SK-N-SH (cell line): ENCODE results near the gene SIM2. TPM values are rescaled to one million over a fixed set of nuclear protein-coding genes. Genes with fewer than 3 reads are reported as not detected.

Experiments used
- CTCF ChIA-PET: fragments of 300-600, 350-600 bp; formaldehyde crosslinking; extraction: SDS; loops from one replicate; lab custom pipeline; 2021; lab: Yijun Ruan, JAX
- POLR2A ChIA-PET: fragments of 350-600 bp; sonication (Branson Sonifier 250); formaldehyde crosslinking; extraction: SDS; loops from one replicate; lab custom pipeline; 2020; ENCODE audit warnings: antibody characterized with exemption, inconsistent platforms; lab: Yijun Ruan, JAX
- DNase-seq: peaks from one replicate; pipeline ENCODE4 v3.0.0; 2012
- H2AFZ ChIP-seq: fragments of 200-600 bp; sonication (generic); 2 replicates; pipeline ENCODE4 v1.8.1; 2016; ENCODE audit warnings: antibody characterized with exemption, mild to moderate bottlenecking, low read depth
- H3F3A ChIP-seq: fragments of 200-600 bp; sonication (generic); replicated peaks from 2 replicates; pipeline ENCODE3; 2016; ENCODE audit warnings: antibody characterized with exemption, mild to moderate bottlenecking; ENCODE audit not compliant: insufficient read depth
- H3K27ac ChIP-seq, 2 experiments: fragments of 200-500 bp in 1 of 2; fragments of 200-600 bp in 1 of 2; sonication (Bioruptor generic) in 1 of 2; sonication (generic), shearing (Covaris generic) in 1 of 2; 2 replicates each; pipeline versions ENCODE4 v1.5.1 to v1.6.1; 2014 to 2016; ENCODE audit warnings: low read depth in 2 of 2, inconsistent platforms in 1 of 2, low read length in 1 of 2, mild to moderate bottlenecking in 1 of 2, mixed read lengths in 1 of 2
- H3K27me3 ChIP-seq: fragments of 200-600 bp; sonication (generic), shearing (Covaris generic); 2 replicates; pipeline ENCODE4 v1.6.1; 2016; ENCODE audit warnings: mixed run types; ENCODE audit not compliant: insufficient read depth
- H3K36me3 ChIP-seq, 2 experiments: fragments of 200-500 bp in 1 of 2; fragments of 200-600 bp in 1 of 2; sonication (Bioruptor generic) in 1 of 2; sonication (generic) in 1 of 2; replicated peaks in 1 of 2; 2 replicates each; pipeline versions ENCODE3 to v1.5.1; 2014 to 2016; ENCODE audit warnings: low read length in 1 of 2, mild to moderate bottlenecking in 1 of 2; ENCODE audit not compliant: insufficient read depth in 2 of 2, control insufficient read depth in 1 of 2
- H3K4me1 ChIP-seq, 2 experiments: fragments of 200-500 bp in 1 of 2; fragments of 200-600 bp in 1 of 2; sonication (Bioruptor generic) in 1 of 2; sonication (generic), shearing (Covaris generic) in 1 of 2; 2 replicates each; pipeline versions ENCODE4 v1.5.1 to v1.6.1; 2014 to 2016; ENCODE audit warnings: low read depth in 1 of 2, low read length in 1 of 2, mixed run types in 1 of 2; ENCODE audit not compliant: insufficient read depth in 2 of 2, control insufficient read depth in 1 of 2
- H3K4me2 ChIP-seq: fragments of 200-600 bp; sonication (generic), shearing (Covaris generic); 2 replicates; pipeline ENCODE4 v1.6.1; 2017; ENCODE audit warnings: mixed run types
- H3K4me3 ChIP-seq, 2 experiments: fragments of 200-500 bp in 1 of 2; fragments of 200-600 bp in 1 of 2; sonication (Bioruptor generic) in 1 of 2; sonication (generic), shearing (Covaris generic) in 1 of 2; 2 replicates each; pipeline versions ENCODE4 v1.5.1 to v1.8.1; 2014 to 2016; ENCODE audit warnings: low read depth in 2 of 2, inconsistent platforms in 1 of 2, low read length in 1 of 2, mild to moderate bottlenecking in 1 of 2, mixed read lengths in 1 of 2, moderate library complexity in 1 of 2
- H3K79me2 ChIP-seq: fragments of 200-600 bp; sonication (generic); 2 replicates; pipeline ENCODE4 v1.8.1; 2017; ENCODE audit warnings: mild to moderate bottlenecking; ENCODE audit not compliant: insufficient read depth
- H3K9ac ChIP-seq: fragments of 200-600 bp; sonication (generic); 2 replicates; pipeline ENCODE4 v1.6.1; 2017; ENCODE audit warnings: mixed run types
- H3K9me2 ChIP-seq: fragments of 200-600 bp; sonication (generic); 2 replicates; pipeline ENCODE4 v1.6.1; 2017; ENCODE audit warnings: mixed run types
- H3K9me3 ChIP-seq: fragments of 200-600 bp; sonication (generic); 2 replicates; pipeline ENCODE4 v1.6.1; 2017; ENCODE audit warnings: mixed run types, mild to moderate bottlenecking, moderate library complexity
- H4K20me1 ChIP-seq: fragments of 200-600 bp; sonication (generic); 2 replicates; pipeline ENCODE4 v1.6.1; 2017; ENCODE audit warnings: mild to moderate bottlenecking, mixed run types; ENCODE audit not compliant: insufficient read depth
- CHD2 ChIP-seq: fragments of 150-350 bp; IDR thresholded peaks from 2 replicates; pipeline ENCODE4 v1.6.1; 2018; ENCODE audit warnings: low read length; ENCODE audit not compliant: partially characterized antibody
- ELF1 ChIP-seq: IDR thresholded peaks from 2 replicates; pipeline ENCODE4 v1.4.0; 2012
- EP300 ChIP-seq, 2 experiments: IDR thresholded peaks; 2 replicates each; pipeline versions ENCODE4 v1.4.0 to v1.6.1; 2012; ENCODE audit warnings: borderline replicate concordance in 1 of 2, low read depth in 1 of 2, low read length in 1 of 2
- EZH2phosphoT487 ChIP-seq: fragments of 200-600 bp; sonication (generic); IDR thresholded peaks from 2 replicates; pipeline ENCODE4 v1.6.1; 2017; ENCODE audit warnings: low read depth, mixed run types, mild to moderate bottlenecking, antibody characterized with exemption, moderate library complexity, borderline replicate concordance
- FOXJ3 ChIP-seq: sonication (generic); formaldehyde crosslinking; IDR thresholded peaks from 2 replicates; pipeline ENCODE4 v1.5.1; 2020; ENCODE audit warnings: mild to moderate bottlenecking, missing genetic modification reagents
- GABPA ChIP-seq: IDR thresholded peaks from 2 replicates; pipeline ENCODE4 v1.4.0; 2012; ENCODE audit warnings: low read depth, mild to moderate bottlenecking
- GATA2 ChIP-seq: sonication (generic); formaldehyde crosslinking; IDR thresholded peaks from 2 replicates; pipeline ENCODE4 v1.5.0; 2020; ENCODE audit warnings: mild to moderate bottlenecking, missing genetic modification reagents
- JUND ChIP-seq: IDR thresholded peaks from 2 replicates; pipeline ENCODE4 v1.4.0; 2012
- MEF2A ChIP-seq: IDR thresholded peaks from 2 replicates; pipeline ENCODE4 v1.4.0; 2012; ENCODE audit warnings: low read depth, borderline replicate concordance
- MXI1 ChIP-seq: IDR thresholded peaks from 2 replicates; pipeline ENCODE4 v1.6.1; 2012; ENCODE audit warnings: mild to moderate bottlenecking, low read depth, low read length, improper control_type of control experiment
- NRF1 ChIP-seq: IDR thresholded peaks from 2 replicates; pipeline ENCODE4 v1.6.1; 2012; ENCODE audit warnings: low read depth, mild to moderate bottlenecking, low read length
- RAD21 ChIP-seq: IDR thresholded peaks from 2 replicates; pipeline ENCODE4 v1.6.1; 2012; ENCODE audit warnings: mild to moderate bottlenecking, low read length
- RFX5 ChIP-seq: IDR thresholded peaks from 2 replicates; pipeline ENCODE4 v1.6.1; 2012; ENCODE audit warnings: mild to moderate bottlenecking, improper control_type of control experiment, low read length
- SMC3 ChIP-seq: IDR thresholded peaks from 2 replicates; pipeline ENCODE4 v1.6.1; 2012; ENCODE audit warnings: low read depth, low read length, improper control_type of control experiment
- TAF1 ChIP-seq: IDR thresholded peaks from 2 replicates; pipeline ENCODE4 v1.6.1; 2012; ENCODE audit warnings: low read depth, mild to moderate bottlenecking, low read length, moderate library complexity, borderline replicate concordance
- TCF12 ChIP-seq: IDR thresholded peaks from 2 replicates; pipeline ENCODE4 v1.4.0; 2012
- TEAD4 ChIP-seq: IDR thresholded peaks from 2 replicates; pipeline ENCODE4 v1.4.0; 2012; ENCODE audit warnings: mild to moderate bottlenecking, borderline replicate concordance; ENCODE audit not compliant: insufficient read depth
- YY1 ChIP-seq: IDR thresholded peaks from 2 replicates; pipeline ENCODE4 v1.4.0; 2012; ENCODE audit warnings: low read depth, mild to moderate bottlenecking
- WGBS: methylation state at CpG from one replicate; pipeline ENCODE4 v1.1.6; 2017; ENCODE audit warnings: low lambda C conversion rate; 5-methylcytosine and 5-hydroxymethylcytosine counted together
- polyA plus RNA-seq, 3 experiments: library from polyadenylated mRNA; depleted of rRNA; stranded (reverse); fragments of >200 nt; gene quantifications; 2 replicates each; pipeline ENCODE4 v1.2.3, GENCODE V29; 2012
- TF ChIP-seq, protein P1 (sequence below): IDR thresholded peaks from 2 replicates; pipeline ENCODE4 v1.4.0; 2012; ENCODE audit warnings: low read depth
- TF ChIP-seq, protein P2 (sequence below): IDR thresholded peaks from 2 replicates; pipeline ENCODE4 v1.6.1; 2012; ENCODE audit warnings: mild to moderate bottlenecking, low read depth, low read length, moderate library complexity
- TF ChIP-seq, protein P3 (sequence below): IDR thresholded peaks from 2 replicates; pipeline ENCODE4; 2012
- TF ChIP-seq, protein P4 (sequence below): fragments of 150-350 bp; IDR thresholded peaks from 2 replicates; pipeline ENCODE4 v1.6.1; 2017; ENCODE audit warnings: antibody characterized with exemption, low read length, low read depth, borderline replicate concordance

SIM2 gene
- polyA plus RNA-seq, 1 of the 3 experiments (the other 2 are of a cell fraction) = not detected

DNA sequence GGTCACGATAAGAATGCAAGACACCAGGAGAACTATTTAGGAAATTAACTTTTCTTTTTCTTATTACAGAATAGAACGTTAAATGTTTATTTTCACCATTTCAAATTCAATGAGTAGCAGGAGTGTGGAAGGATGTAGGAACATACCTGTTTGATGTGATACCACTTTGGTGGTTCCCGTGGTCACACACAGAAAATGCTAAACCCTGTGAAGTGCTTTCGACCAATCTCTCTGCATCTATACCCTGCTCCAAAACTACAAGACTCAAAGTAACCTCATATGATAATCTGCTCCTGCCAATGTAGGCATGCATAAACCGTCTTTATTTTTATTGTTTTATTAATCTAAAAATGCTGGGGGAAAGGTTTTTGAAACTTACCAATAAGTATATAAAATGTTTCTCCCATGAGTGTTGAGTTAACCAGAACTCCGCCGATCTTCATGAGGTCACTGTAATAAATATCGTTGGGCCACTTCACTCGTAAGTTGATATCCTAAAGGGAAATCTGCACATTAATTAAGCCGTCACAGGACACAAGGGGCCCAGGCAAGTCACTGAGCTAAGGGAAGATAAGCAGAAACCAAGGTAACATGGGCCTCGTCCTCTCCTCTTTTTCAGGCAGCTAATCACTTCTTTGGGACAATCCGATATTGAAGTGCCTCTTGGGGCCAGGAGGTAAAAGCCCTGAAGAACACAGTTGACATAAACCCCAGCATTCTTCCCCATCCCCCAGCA, 60.6 kb downstream of the SIM2 start:
- POLR2A ChIA-PET = no interaction called here
- TF ChIP-seq MEF2A = no peak
- TF ChIP-seq SMC3 = no peak
- no peak for TF ChIP-seq CHD2
- TF ChIP-seq TAF1 = no peak
- TF ChIP-seq EZH2phosphoT487 = no peak
- no peak for TF ChIP-seq YY1
- no peak for TF ChIP-seq NRF1
- no peak for TF ChIP-seq RAD21
- no peak for TF ChIP-seq JUND
- no peak for TF ChIP-seq ELF1
- no peak for TF ChIP-seq GABPA
- no peak for TF ChIP-seq FOXJ3 (CRISPR knock-in tag)
- TF ChIP-seq RFX5 = no peak
- TF ChIP-seq GATA2 (CRISPR knock-in tag) = no peak
- no peak for TF ChIP-seq TEAD4
- TF ChIP-seq, protein P1, sequence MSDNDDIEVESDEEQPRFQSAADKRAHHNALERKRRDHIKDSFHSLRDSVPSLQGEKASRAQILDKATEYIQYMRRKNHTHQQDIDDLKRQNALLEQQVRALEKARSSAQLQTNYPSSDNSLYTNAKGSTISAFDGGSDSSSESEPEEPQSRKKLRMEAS = no peak
- TF ChIP-seq MXI1 = no peak
- TF ChIP-seq EP300 (IDR thresholded peaks at IDR 0.05; ENCODE audit: borderline replicate concordance in 1 of 2, low read depth in 1 of 2, low read length in 1 of 2) = no peak

DNA sequence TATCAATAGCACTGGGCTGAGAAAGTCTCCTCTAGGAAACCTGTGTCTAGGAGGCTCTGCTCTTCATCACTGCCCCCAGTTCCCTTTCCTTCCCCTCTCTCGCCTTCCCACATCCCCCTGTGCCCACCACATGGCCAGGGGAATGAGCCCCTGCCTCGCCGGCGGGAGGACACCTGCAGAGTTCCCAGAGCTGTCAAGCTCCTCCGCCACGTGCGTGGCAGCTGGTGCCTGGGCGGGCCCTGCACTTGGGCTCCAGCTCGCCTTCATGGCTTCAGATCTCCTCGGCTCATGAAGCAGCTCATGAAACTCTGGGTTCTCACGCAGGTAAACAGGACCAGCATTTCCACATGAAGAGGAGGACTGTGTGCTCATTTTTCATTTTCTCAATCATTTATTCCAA, 62.8 kb downstream of the SIM2 start:
- Histone ChIP-seq H3K4me3 (no peak overlapping the region), H3K27me3 (no peaks in the 10 kb centered on the region), H3K9me2 (no peaks in the 10 kb centered on the region), H4K20me1 (no peaks in the 10 kb centered on the region), H3K27ac (no peak overlapping the region), H3F3A (no peaks in the 10 kb centered on the region), H2AFZ (no peak overlapping the region), H3K9ac (no peak overlapping the region), H3K9me3 (no peaks in the 10 kb centered on the region), H3K79me2 (no peaks in the 10 kb centered on the region), H3K4me2 (no peak overlapping the region), H3K36me3 (peaks cover 0 to 4% of the 10 kb centered on the region in 2 experiments), H3K4me1 (no peaks in the 10 kb centered on the region)
- CTCF ChIA-PET = interaction anchor here (0.7 to 4.6 kb wide), 2 partner anchors 14 kb away, joined by 3 to 22 read pairs; no protein-coding TSS in a partner anchor
- POLR2A ChIA-PET = no interaction called here
- DNase-seq = no peak
- WGBS = 85% methylated on average over 5 of the region's 11 CpGs
- TF ChIP-seq YY1 (no peak), TCF12 (no peak), TAF1 (no peak), SMC3 (no peak), MXI1 (no peak)
- TF ChIP-seq, protein P2, sequence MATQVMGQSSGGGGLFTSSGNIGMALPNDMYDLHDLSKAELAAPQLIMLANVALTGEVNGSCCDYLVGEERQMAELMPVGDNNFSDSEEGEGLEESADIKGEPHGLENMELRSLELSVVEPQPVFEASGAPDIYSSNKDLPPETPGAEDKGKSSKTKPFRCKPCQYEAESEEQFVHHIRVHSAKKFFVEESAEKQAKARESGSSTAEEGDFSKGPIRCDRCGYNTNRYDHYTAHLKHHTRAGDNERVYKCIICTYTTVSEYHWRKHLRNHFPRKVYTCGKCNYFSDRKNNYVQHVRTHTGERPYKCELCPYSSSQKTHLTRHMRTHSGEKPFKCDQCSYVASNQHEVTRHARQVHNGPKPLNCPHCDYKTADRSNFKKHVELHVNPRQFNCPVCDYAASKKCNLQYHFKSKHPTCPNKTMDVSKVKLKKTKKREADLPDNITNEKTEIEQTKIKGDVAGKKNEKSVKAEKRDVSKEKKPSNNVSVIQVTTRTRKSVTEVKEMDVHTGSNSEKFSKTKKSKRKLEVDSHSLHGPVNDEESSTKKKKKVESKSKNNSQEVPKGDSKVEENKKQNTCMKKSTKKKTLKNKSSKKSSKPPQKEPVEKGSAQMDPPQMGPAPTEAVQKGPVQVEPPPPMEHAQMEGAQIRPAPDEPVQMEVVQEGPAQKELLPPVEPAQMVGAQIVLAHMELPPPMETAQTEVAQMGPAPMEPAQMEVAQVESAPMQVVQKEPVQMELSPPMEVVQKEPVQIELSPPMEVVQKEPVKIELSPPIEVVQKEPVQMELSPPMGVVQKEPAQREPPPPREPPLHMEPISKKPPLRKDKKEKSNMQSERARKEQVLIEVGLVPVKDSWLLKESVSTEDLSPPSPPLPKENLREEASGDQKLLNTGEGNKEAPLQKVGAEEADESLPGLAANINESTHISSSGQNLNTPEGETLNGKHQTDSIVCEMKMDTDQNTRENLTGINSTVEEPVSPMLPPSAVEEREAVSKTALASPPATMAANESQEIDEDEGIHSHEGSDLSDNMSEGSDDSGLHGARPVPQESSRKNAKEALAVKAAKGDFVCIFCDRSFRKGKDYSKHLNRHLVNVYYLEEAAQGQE = no peak
- TF ChIP-seq, protein P3, sequence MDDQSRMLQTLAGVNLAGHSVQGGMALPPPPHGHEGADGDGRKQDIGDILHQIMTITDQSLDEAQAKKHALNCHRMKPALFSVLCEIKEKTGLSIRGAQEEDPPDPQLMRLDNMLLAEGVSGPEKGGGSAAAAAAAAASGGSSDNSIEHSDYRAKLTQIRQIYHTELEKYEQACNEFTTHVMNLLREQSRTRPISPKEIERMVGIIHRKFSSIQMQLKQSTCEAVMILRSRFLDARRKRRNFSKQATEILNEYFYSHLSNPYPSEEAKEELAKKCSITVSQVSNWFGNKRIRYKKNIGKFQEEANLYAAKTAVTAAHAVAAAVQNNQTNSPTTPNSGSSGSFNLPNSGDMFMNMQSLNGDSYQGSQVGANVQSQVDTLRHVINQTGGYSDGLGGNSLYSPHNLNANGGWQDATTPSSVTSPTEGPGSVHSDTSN = no peak
- TF ChIP-seq, protein P4, sequence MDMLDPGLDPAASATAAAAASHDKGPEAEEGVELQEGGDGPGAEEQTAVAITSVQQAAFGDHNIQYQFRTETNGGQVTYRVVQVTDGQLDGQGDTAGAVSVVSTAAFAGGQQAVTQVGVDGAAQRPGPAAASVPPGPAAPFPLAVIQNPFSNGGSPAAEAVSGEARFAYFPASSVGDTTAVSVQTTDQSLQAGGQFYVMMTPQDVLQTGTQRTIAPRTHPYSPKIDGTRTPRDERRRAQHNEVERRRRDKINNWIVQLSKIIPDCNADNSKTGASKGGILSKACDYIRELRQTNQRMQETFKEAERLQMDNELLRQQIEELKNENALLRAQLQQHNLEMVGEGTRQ = no peak

More for the DNA sequence above, 60.6 kb downstream of the SIM2 start:
- H3K79me2 ChIP-seq = no peaks in the 10 kb centered on the region
- H3K4me3 ChIP-seq = no peak overlapping the region
- no peaks in the 10 kb centered on the region for H4K20me1 ChIP-seq
- no peak overlapping the region for H2AFZ ChIP-seq
- peaks cover 0 to 7% of the 10 kb centered on the region in 2 experiments for H3K36me3 ChIP-seq
- no peak overlapping the region for H3K27ac ChIP-seq
- CTCF ChIA-PET = interaction anchor here (3.3 kb wide), 1 partner anchor 12 kb away, joined by 9 read pairs; no protein-coding TSS in a partner anchor
- WGBS = 89% methylated on average over 12 of the region's 12 CpGs
- no peak overlapping the region for H3K4me2 ChIP-seq
- DNase-seq = no peak
- no peaks in the 10 kb centered on the region for H3K9me2 ChIP-seq
- no peaks in the 10 kb centered on the region for H3F3A ChIP-seq
- H3K27me3 ChIP-seq = no peaks in the 10 kb centered on the region
- H3K9ac ChIP-seq = no peak overlapping the region
- no peaks in the 10 kb centered on the region for H3K4me1 ChIP-seq
- no peaks in the 10 kb centered on the region for H3K9me3 ChIP-seq
